Type B pancreatic cell (in vitro differentiated cells): ENCODE data around the gene PEAK1. TPM values are rescaled to one million over a fixed set of nuclear protein-coding genes. Genes with fewer than 3 reads are reported as not detected.
A peak's percentile ranks its signal among the peaks of the same experiment; 100 is the strongest.

Source experiments
- DNase-seq: peaks from one replicate; pipeline ENCODE4 v3.0.0; 2021; ENCODE audit warnings: mixed read lengths; ENCODE audit not compliant: unreplicated experiment; ENCODE audit errors: extremely low spot score
- H3K27ac Mint-ChIP-seq: 2 replicates; pipeline ENCODE4 v1.8.0; 2021; ENCODE audit warnings: mild to moderate bottlenecking, mixed read lengths
- H3K27me3 Mint-ChIP-seq: 2 replicates; pipeline ENCODE4 v1.8.0; 2021; ENCODE audit warnings: mixed read lengths
- H3K36me3 Mint-ChIP-seq: 2 replicates; pipeline ENCODE4 v1.8.0; 2021; ENCODE audit warnings: mixed read lengths
- H3K4me1 Mint-ChIP-seq: one replicate; pipeline ENCODE4 v1.8.0; 2021; ENCODE audit warnings: mixed read lengths; ENCODE audit not compliant: unreplicated experiment
- H3K4me3 Mint-ChIP-seq: 2 replicates; pipeline ENCODE4 v1.8.0; 2021; ENCODE audit warnings: mild to moderate bottlenecking, mixed read lengths
- H3K9me3 Mint-ChIP-seq: 2 replicates; pipeline ENCODE4 v1.8.0; 2021; ENCODE audit warnings: mixed read lengths
- CTCF ChIP-seq: fragments of 200-600 bp; sonication (generic); conservative IDR thresholded peaks from 2 replicates; pipeline ENCODE4 v1.5.0; 2021; ENCODE audit warnings: antibody characterized with exemption, mild to moderate bottlenecking
- total RNA-seq: library from RNA; stranded (reverse); gene quantifications from 2 replicates; pipeline ENCODE4 v1.2.1, GENCODE V29; 2021; ENCODE audit warnings: low replicate concordance

PEAK1 gene
- total RNA-seq, 1 donor from 2014 or later, result 35.0 TPM

GRCh38 chr15:77064539-77065308 is 355.2 kb downstream of the PEAK1 start:
- no peak for TF ChIP-seq CTCF
- Mint-ChIP-seq H3K27me3 (no peaks in the 10 kb centered on the region), H3K27ac (peak overlapping the region; percentile 83), H3K4me1 (peaks cover 65% of the 10 kb centered on the region), H3K4me3 (peak overlapping the region; percentile 30), H3K36me3 (peaks cover 20% of the 10 kb centered on the region), H3K9me3 (no peaks in the 10 kb centered on the region)
- no peak for DNase-seq

GRCh38 chr15:77064063-77064462 is 355.8 kb downstream of the PEAK1 start:
- H3K4me1 Mint-ChIP-seq, result peaks cover 66% of the 10 kb centered on the region
- H3K27me3 Mint-ChIP-seq, result no peaks in the 10 kb centered on the region
- no peak for DNase-seq
- no peaks in the 10 kb centered on the region for H3K9me3 Mint-ChIP-seq
- H3K36me3 Mint-ChIP-seq, result peaks cover 16% of the 10 kb centered on the region
- H3K27ac Mint-ChIP-seq, result peak overlapping the region; percentile 83
- no peak for TF ChIP-seq CTCF
- peak overlapping the region; percentile 30 for H3K4me3 Mint-ChIP-seq

GRCh38 chr15:77063249-77063648 is 356.7 kb downstream of the PEAK1 start:
- Mint-ChIP-seq H3K4me3 (no peak overlapping the region), H3K36me3 (peaks cover 14% of the 10 kb centered on the region), H3K27ac (no peak overlapping the region), H3K4me1 (peaks cover 67% of the 10 kb centered on the region), H3K27me3 (no peaks in the 10 kb centered on the region), H3K9me3 (no peaks in the 10 kb centered on the region)
- DNase-seq, result no peak
- TF ChIP-seq CTCF, result no peak

GRCh38 chr15:77060546-77060945 is 359.4 kb downstream of the PEAK1 start:
- Mint-ChIP-seq H3K4me3 (no peak overlapping the region), H3K4me1 (peaks cover 58% of the 10 kb centered on the region)

GRCh38 chr15:77059786-77060361 is 360.0 kb downstream of the PEAK1 start:
- H3K36me3 Mint-ChIP-seq, result peaks cover 10% of the 10 kb centered on the region
- peak overlapping the region; percentile 1 for H3K27ac Mint-ChIP-seq
- peak overlapping the region; percentile 9 for H3K4me3 Mint-ChIP-seq
- no peaks in the 10 kb centered on the region for H3K9me3 Mint-ChIP-seq
- H3K27me3 Mint-ChIP-seq, result no peaks in the 10 kb centered on the region
- no peak for DNase-seq
- H3K4me1 Mint-ChIP-seq, result peaks cover 55% of the 10 kb centered on the region
- no peak for TF ChIP-seq CTCF

More at GRCh38 chr15:77060546-77060945, 359.4 kb downstream of the PEAK1 start:
- no peak for TF ChIP-seq CTCF
- Mint-ChIP-seq H3K27me3 (no peaks in the 10 kb centered on the region), H3K27ac (peak overlapping the region; percentile 1), H3K36me3 (peaks cover 10% of the 10 kb centered on the region), H3K9me3 (no peaks in the 10 kb centered on the region)
- no peak for DNase-seq
